Esophagus squamous epithelium (tissue), 5 donors: ENCODE measurements around the gene CLCNKA. TPM values are rescaled to one million over a fixed set of nuclear protein-coding genes. Genes with fewer than 3 reads are reported as not detected.

Source experiments
- DNase-seq: peaks from one replicate; lab custom pipeline; 2025; lab: John Stamatoyannopoulos, UW
- H3K27ac ChIP-seq, 4 donors: fragments of 200-600 bp; sonication (generic); one replicate each; pipeline ENCODE4 v1.5.1; 2016 to 2019; ENCODE audit warnings: mild to moderate bottlenecking in 1 of 4
- H3K27me3 ChIP-seq, 4 donors: fragments of 200-600 bp; sonication (generic); 1 replicate in 3 of 4; 2 replicates in 1 of 4; pipeline versions ENCODE4 v1.5.1 to v1.6.0; 2017 to 2021; ENCODE audit warnings: antibody characterized with exemption in 1 of 4
- H3K36me3 ChIP-seq, 3 donors: fragments of 200-600 bp; sonication (generic); one replicate each; pipeline ENCODE4 v1.5.1; 2016 to 2019
- H3K4me1 ChIP-seq, 3 donors: fragments of 200-600 bp; sonication (generic); one replicate each; pipeline ENCODE4 v1.5.1; 2017 to 2019
- H3K4me3 ChIP-seq, 4 donors: fragments of 200-600 bp; sonication (generic); 1 replicate in 3 of 4; 2 replicates in 1 of 4; pipeline ENCODE4 v1.5.1; 2016 to 2019; ENCODE audit warnings: mild to moderate bottlenecking in 2 of 4, moderate library complexity in 1 of 4
- H3K9me3 ChIP-seq, 3 donors: fragments of 200-600 bp; sonication (generic); one replicate each; pipeline ENCODE4 v1.5.1; 2016 to 2019
- CTCF ChIP-seq, 6 experiments: fragments of 450-650 bp in 4 of 6; fragments of 200-600 bp in 2 of 6; sonication (generic) in 2 of 6; IDR thresholded peaks; one replicate each; pipeline ENCODE4 v1.5.1; 2016 to 2019; ENCODE audit warnings: antibody characterized with exemption in 6 of 6, mild to moderate bottlenecking in 4 of 6, moderate library complexity in 4 of 6
- POLR2A ChIP-seq, 4 donors: fragments of 450-650 bp; IDR thresholded peaks; one replicate each; pipeline ENCODE4 v1.6.1; 2017; ENCODE audit warnings: antibody characterized with exemption in 4 of 4, mild to moderate bottlenecking in 4 of 4, moderate library complexity in 3 of 4
- WGBS, 2 donors: methylation state at CpG; one replicate each; pipeline ENCODE4 v1.1.5; 2018; 5-methylcytosine and 5-hydroxymethylcytosine counted together
- intact Hi-C: fragments of 100-400 bp; cut with DNase I; formaldehyde crosslinking; loops from one replicate; pipeline ENCODE4 v1.15.0; 2022
- total RNA-seq, 4 donors: library from RNA; depleted of rRNA; stranded (reverse); fragments of >200 nt; gene quantifications; one replicate each; pipeline ENCODE4 v1.1.0, GENCODE V29; 2016
- donor health status: DM: yes; HTN: yes; CAD: no.

The CLCNKA gene
- total RNA-seq, 4 donors from 2014 or later = not detected

GRCh38 chr1:16006010-16006409, 15.8 kb upstream of the CLCNKA start:
- no peak for DNase-seq
- no peaks in the 10 kb centered on the region for H3K36me3 ChIP-seq
- TF ChIP-seq CTCF (IDR thresholded peaks at IDR 0.05) (no peak), POLR2A (IDR thresholded peaks at IDR 0.05) (no peak)
- H3K9me3 ChIP-seq = no peaks in the 10 kb centered on the region
- no peak overlapping the region for H3K4me3 ChIP-seq
- 67 to 83% methylated on average over 3 of the region's 11 CpGs for WGBS, 2 donors
- intact Hi-C loops = loop anchor here (10.0 kb wide), 1 partner anchor 49 kb away; no protein-coding TSS in a partner anchor
- H3K27me3 ChIP-seq = no peaks in the 10 kb centered on the region
- H3K4me1 ChIP-seq = peaks cover 0 to 19% (median 4%) of the 10 kb centered on the region in 3 donors
- H3K27ac ChIP-seq = no peak overlapping the region

- no peaks in the 10 kb centered on the region for H3K36me3 ChIP-seq
- no peak for DNase-seq
- H3K9me3 ChIP-seq = no peaks in the 10 kb centered on the region
- intact Hi-C loops = loop anchor here (10.0 kb wide), 1 partner anchor 48 kb away; no protein-coding TSS in a partner anchor
- TF ChIP-seq POLR2A (IDR thresholded peaks at IDR 0.05) (no peak), CTCF (IDR thresholded peaks at IDR 0.05) (peak in 2 of 6 experiments; percentile 5 to 43)
- no peaks in the 10 kb centered on the region for H3K27me3 ChIP-seq
- H3K27ac ChIP-seq = peak overlapping the region in 1 of 4 donors; percentile 15
- H3K4me3 ChIP-seq = no peak overlapping the region
- peaks cover 0 to 19% (median 4%) of the 10 kb centered on the region in 3 donors for H3K4me1 ChIP-seq
- 50 to 54% methylated on average over 8 to 9 of the region's 9 CpGs for WGBS, 2 donors
These were observed 15.0 kb upstream of the CLCNKA start for GRCh38 chr1:16006552-16007485.

GRCh38 chr1:16007671-16008341, 14.0 kb upstream of the CLCNKA start:
- Histone ChIP-seq H3K4me3 (no peak overlapping the region), H3K4me1 (peaks cover 5 to 26% (median 11%) of the 10 kb centered on the region in 3 donors), H3K27me3 (no peaks in the 10 kb centered on the region), H3K27ac (peak overlapping the region in 1 of 4 donors; percentile 15), H3K36me3 (no peaks in the 10 kb centered on the region), H3K9me3 (no peaks in the 10 kb centered on the region)
- WGBS, 2 donors = 62 to 71% methylated on average over 6 of the region's 6 CpGs
- no peak for DNase-seq
- intact Hi-C loops = loop anchor here (10.0 kb wide), 1 partner anchor 47 kb away; no protein-coding TSS in a partner anchor
- TF ChIP-seq POLR2A (IDR thresholded peaks at IDR 0.05) (no peak), CTCF (IDR thresholded peaks at IDR 0.05) (no peak)

- Histone ChIP-seq H3K27ac (no peak overlapping the region), H3K4me3 (no peak overlapping the region), H3K27me3 (no peaks in the 10 kb centered on the region), H3K36me3 (no peaks in the 10 kb centered on the region), H3K4me1 (peaks cover 16 to 39% (median 20%) of the 10 kb centered on the region in 3 donors), H3K9me3 (no peaks in the 10 kb centered on the region)
- TF ChIP-seq POLR2A (IDR thresholded peaks at IDR 0.05) (no peak), CTCF (IDR thresholded peaks at IDR 0.05) (peak; percentile 93 to 96 (median 95))
- intact Hi-C loops = loop anchor here (10.0 kb wide), 1 partner anchor 46 kb away; no protein-coding TSS in a partner anchor
- no peak for DNase-seq
- 0% methylated on average over 2 to 4 of the region's 4 CpGs for WGBS, 2 donors
These were observed 12.8 kb upstream of the CLCNKA start for GRCh38 chr1:16009030-16009460.
